Endothelial cell of umbilical vein (primary cell): ENCODE data around the gene M1AP. TPM values are rescaled to one million over a fixed set of nuclear protein-coding genes. Genes with fewer than 3 reads are reported as not detected.

Experiments
- BruUV-seq: library from RNA; stranded (reverse); fragments of 400-500 nt; replicated peaks from 2 replicates; lab custom pipeline; 2021; lab: Mats Ljungman, UMichigan
- CTCF ChIA-PET: fragments of 300-600, 350-600 bp; sonication (Branson Sonifier 250); formaldehyde crosslinking; loops from one replicate; lab custom pipeline; 2021; ENCODE audit warnings: antibody characterized with exemption, inconsistent platforms; lab: Charles Lee
- POLR2A ChIA-PET: fragments of 300-600, 350-600 bp; sonication (Branson Sonifier 250); formaldehyde crosslinking; loops from one replicate; lab custom pipeline; 2021; ENCODE audit warnings: antibody characterized with exemption, inconsistent platforms; lab: Charles Lee
- DNase-seq: peaks from one replicate; pipeline ENCODE4 v3.0.0-alpha.2; 2011; ENCODE audit warnings: low read depth, low spot score
- FAIRE-seq: peaks from 2 replicates; lab custom pipeline; 2011; peaks lifted over from hg19 to GRCh38; lab: Jason Lieb, UNC
- H2AFZ ChIP-seq: 2 replicates; pipeline ENCODE4 v1.6.0; 2012; ENCODE audit warnings: low read depth, low read length, control low read depth, inconsistent platforms
- H3K27ac ChIP-seq: 2 replicates; pipeline ENCODE4 v1.5.1; 2011; ENCODE audit warnings: low read depth, mild to moderate bottlenecking, control low read depth, low read length, moderate library complexity; ENCODE audit not compliant: insufficient read depth
- H3K27me3 ChIP-seq, 2 experiments: 2 replicates each; pipeline versions ENCODE4 v1.6.0 to v1.6.1; 2011; ENCODE audit warnings: low read length in 2 of 2, mixed read lengths in 1 of 2; ENCODE audit not compliant: control insufficient read depth in 2 of 2, insufficient read depth in 2 of 2
- H3K36me3 ChIP-seq, 2 experiments: 2 replicates in 1 of 2; 3 replicates in 1 of 2; pipeline ENCODE4 v1.5.1; 2011; ENCODE audit warnings: low read length in 2 of 2, mild to moderate bottlenecking in 1 of 2, moderate library complexity in 1 of 2; ENCODE audit not compliant: control insufficient read depth in 2 of 2, insufficient read depth in 2 of 2; ENCODE audit errors: extremely low read depth in 1 of 2
- H3K4me1 ChIP-seq: 3 replicates; pipeline ENCODE4 v1.5.1; 2011; ENCODE audit warnings: mild to moderate bottlenecking, low read length; ENCODE audit not compliant: control insufficient read depth, insufficient read depth; ENCODE audit errors: extremely low read depth
- H3K4me2 ChIP-seq: 2 replicates; pipeline ENCODE4 v1.6.1; 2011; ENCODE audit warnings: low read length, control low read depth, mixed read lengths; ENCODE audit not compliant: insufficient read depth
- H3K4me3 ChIP-seq, 3 experiments: fragments of 200-600 bp in 1 of 3; sonication (generic), shearing (Covaris generic) in 1 of 3; replicated peaks in 1 of 3; 2 replicates each; pipeline ENCODE4 v1.5.1; 2011 to 2016; ENCODE audit warnings: control low read depth in 3 of 3, low read length in 3 of 3, mild to moderate bottlenecking in 2 of 3, inconsistent platforms in 1 of 3, low read depth in 1 of 3, moderate library complexity in 1 of 3; ENCODE audit not compliant: insufficient read depth in 1 of 3
- H3K79me2 ChIP-seq: 2 replicates; pipeline ENCODE4 v1.6.0; 2012; ENCODE audit warnings: low read length, inconsistent platforms; ENCODE audit not compliant: control insufficient read depth, insufficient read depth
- H3K9ac ChIP-seq: replicated peaks from 2 replicates; pipeline ENCODE3; 2011; ENCODE audit warnings: low read length, control low read depth; ENCODE audit not compliant: insufficient read depth; ENCODE audit errors: extremely low read depth
- H3K9me1 ChIP-seq: replicated peaks from 3 replicates; pipeline ENCODE4 v1.6.0; 2011; ENCODE audit warnings: mild to moderate bottlenecking, low read length; ENCODE audit not compliant: control insufficient read depth, insufficient read depth; ENCODE audit errors: extremely low read depth
- H3K9me3 ChIP-seq: replicated peaks from 2 replicates; pipeline ENCODE4 v1.5.1; 2012; ENCODE audit warnings: low read length, inconsistent platforms; ENCODE audit not compliant: control insufficient read depth, insufficient read depth
- H4K20me1 ChIP-seq: replicated peaks from 2 replicates; pipeline ENCODE3; 2011; ENCODE audit warnings: mild to moderate bottlenecking, low read length; ENCODE audit not compliant: control insufficient read depth, insufficient read depth; ENCODE audit errors: extremely low read depth
- EZH2 ChIP-seq: IDR thresholded peaks from 2 replicates; pipeline ENCODE4 v1.6.1; 2012; ENCODE audit warnings: borderline replicate concordance, low read depth, mild to moderate bottlenecking, moderate library complexity, low read length, inconsistent platforms; ENCODE audit not compliant: severe bottlenecking
- GATA2 ChIP-seq: IDR thresholded peaks from 2 replicates; pipeline ENCODE4 v1.7.0; 2011; ENCODE audit warnings: low read depth, mild to moderate bottlenecking, moderate library complexity, mixed read lengths, low read length; ENCODE audit not compliant: insufficient read length, insufficient read depth
- JUN ChIP-seq: IDR thresholded peaks from 2 replicates; pipeline ENCODE4 v1.6.1; 2011; ENCODE audit warnings: borderline replicate concordance, low read depth; ENCODE audit not compliant: insufficient read length, insufficient read depth
- MYC ChIP-seq: IDR thresholded peaks from one replicate; pipeline ENCODE4 v1.6.1; 2011; ENCODE audit warnings: mild to moderate bottlenecking, low read depth, low read length
- POLR2A ChIP-seq: IDR thresholded peaks from 2 replicates; pipeline ENCODE4 v1.6.1; 2012; ENCODE audit warnings: low read depth, mild to moderate bottlenecking, control low read depth, low read length
- POLR2AphosphoS5 ChIP-seq: IDR thresholded peaks from 2 replicates; pipeline ENCODE4 v1.6.1; 2012; ENCODE audit warnings: low read depth, mild to moderate bottlenecking, control low read depth, low read length, moderate library complexity; ENCODE audit not compliant: insufficient read depth
- dilution Hi-C: fragments of 300-500 bp; cut with MboI; formaldehyde crosslinking; loops from one replicate; pipeline ENCODE4 v1.15.0; 2019; ENCODE audit warnings: low sequenced_read_pairs; ENCODE audit not compliant: extremely low pct_ligation_motif_present
- intact Hi-C: fragments of 100-400 bp; cut with micrococcal nuclease; formaldehyde crosslinking; loops from one replicate; pipeline ENCODE4 v1.10.0; 2022
- polyA plus RNA-seq, 4 experiments: library from polyadenylated mRNA; depleted of rRNA in 3 of 4; stranded (reverse) in 3 of 4; unstranded in 1 of 4; fragments of >200 nt; gene quantifications; 2 replicates each; pipeline versions ENCODE4 v1.2.1 to v1.2.3, GENCODE V29; 2011 to 2012; ENCODE audit warnings: missing spikeins in 1 of 4
- total RNA-seq: library from RNA; stranded (reverse); gene quantifications from 2 replicates; pipeline ENCODE4 v1.2.3, GENCODE V29; 2021
- TF ChIP-seq, protein P1 (sequence below): IDR thresholded peaks from 2 replicates; pipeline ENCODE4 v1.6.1; 2011; ENCODE audit not compliant: insufficient read depth, insufficient read length
- TF ChIP-seq, protein P2 (sequence below), 2 donors: IDR thresholded peaks; 1 replicate in 1 of 2; 2 replicates in 1 of 2; pipeline ENCODE4 v1.5.1; 2011; ENCODE audit warnings: low read length in 2 of 2, mild to moderate bottlenecking in 2 of 2, moderate library complexity in 2 of 2, control low read depth in 1 of 2, inconsistent platforms in 1 of 2, low read depth in 1 of 2; ENCODE audit not compliant: insufficient read depth in 1 of 2; ENCODE audit errors: extremely low read depth in 1 of 2

Gene M1AP
- total and polyA plus RNA-seq, 2 donors (not counting 3 experiments of a cell fraction or from before 2014, with no cell fraction given), result 0.04 TPM; not detected in 1

DNA sequence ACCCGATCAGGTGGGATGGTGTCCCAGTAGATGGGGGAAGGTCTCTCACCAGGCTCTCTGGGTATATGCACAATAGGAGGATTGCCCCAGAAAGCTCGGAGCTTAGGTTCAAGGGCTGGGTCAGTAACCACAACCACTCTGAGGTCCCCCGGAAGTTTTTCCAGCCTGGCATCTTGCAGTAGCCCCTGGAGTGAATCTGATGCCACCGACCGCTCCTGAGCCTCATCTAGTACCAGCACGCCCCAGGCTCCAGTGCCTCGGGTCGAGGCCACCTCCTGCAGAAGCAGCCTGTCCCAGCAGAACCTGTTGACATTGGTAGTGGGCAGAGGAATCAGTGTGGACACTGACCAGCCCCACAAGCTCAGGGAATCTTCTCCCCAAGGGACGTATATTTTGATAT, 124.1 kb downstream of the M1AP start:
- ChIA-PET CTCF (interaction anchor here (1.1 kb wide), 1 partner anchor 8 kb away, joined by 3 read pairs; no protein-coding TSS in a partner anchor), POLR2A (no interaction called here)
- TF ChIP-seq, protein P1, sequence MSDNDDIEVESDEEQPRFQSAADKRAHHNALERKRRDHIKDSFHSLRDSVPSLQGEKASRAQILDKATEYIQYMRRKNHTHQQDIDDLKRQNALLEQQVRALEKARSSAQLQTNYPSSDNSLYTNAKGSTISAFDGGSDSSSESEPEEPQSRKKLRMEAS, result no peak
- TF ChIP-seq POLR2AphosphoS5 (no peak), JUN (no peak), GATA2 (no peak), EZH2 (no peak), MYC (no peak), POLR2A (no peak)
- TF ChIP-seq, protein P2, sequence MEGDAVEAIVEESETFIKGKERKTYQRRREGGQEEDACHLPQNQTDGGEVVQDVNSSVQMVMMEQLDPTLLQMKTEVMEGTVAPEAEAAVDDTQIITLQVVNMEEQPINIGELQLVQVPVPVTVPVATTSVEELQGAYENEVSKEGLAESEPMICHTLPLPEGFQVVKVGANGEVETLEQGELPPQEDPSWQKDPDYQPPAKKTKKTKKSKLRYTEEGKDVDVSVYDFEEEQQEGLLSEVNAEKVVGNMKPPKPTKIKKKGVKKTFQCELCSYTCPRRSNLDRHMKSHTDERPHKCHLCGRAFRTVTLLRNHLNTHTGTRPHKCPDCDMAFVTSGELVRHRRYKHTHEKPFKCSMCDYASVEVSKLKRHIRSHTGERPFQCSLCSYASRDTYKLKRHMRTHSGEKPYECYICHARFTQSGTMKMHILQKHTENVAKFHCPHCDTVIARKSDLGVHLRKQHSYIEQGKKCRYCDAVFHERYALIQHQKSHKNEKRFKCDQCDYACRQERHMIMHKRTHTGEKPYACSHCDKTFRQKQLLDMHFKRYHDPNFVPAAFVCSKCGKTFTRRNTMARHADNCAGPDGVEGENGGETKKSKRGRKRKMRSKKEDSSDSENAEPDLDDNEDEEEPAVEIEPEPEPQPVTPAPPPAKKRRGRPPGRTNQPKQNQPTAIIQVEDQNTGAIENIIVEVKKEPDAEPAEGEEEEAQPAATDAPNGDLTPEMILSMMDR (IDR thresholded peaks at IDR 0.05; ENCODE audit: extremely low read depth in 1 of 2, insufficient read depth in 1 of 2, low read depth in 1 of 2, low read length in 2 of 2), result no peak
- FAIRE-seq, result no peak
- Histone ChIP-seq H3K4me2 (no peak overlapping the region), H3K9me3 (no peaks in the 10 kb centered on the region), H3K27me3 (peaks cover 19 to 24% of the 10 kb centered on the region in 2 experiments), H3K4me3 (no peak overlapping the region), H3K4me1 (peaks cover 10% of the 10 kb centered on the region), H3K9me1 (no peaks in the 10 kb centered on the region), H3K79me2 (peaks cover 15% of the 10 kb centered on the region), H2AFZ (no peak overlapping the region), H4K20me1 (no peaks in the 10 kb centered on the region), H3K27ac (no peak overlapping the region), H3K36me3 (peaks cover 6 to 16% of the 10 kb centered on the region in 2 experiments), H3K9ac (no peak overlapping the region)
- no peak for DNase-seq
- no TSS peak for BruUV-seq
- intact Hi-C loops (no loop called here), dilution Hi-C loops (no loop called here)
